Measurements from ENCODE around the gene DSCAML1.

The DSCAML1 gene

GRCh38 chr11:117606790-117607189 is 190.2 kb downstream of the DSCAML1 start:
- TF ChIP-seq ZNF8 (CRISPR knock-in tag; IDR thresholded peaks at IDR 0.05) (no peak), TSHZ2 (CRISPR knock-in tag; IDR thresholded peaks at IDR 0.05) (no peak), ZNF565 (CRISPR knock-in tag; conservative IDR thresholded peaks at IDR 0.05; ENCODE audit: low read depth) (no peak), ZFP3 (CRISPR knock-in tag; IDR thresholded peaks at IDR 0.05) (no peak), CREB5 (CRISPR knock-in tag; IDR thresholded peaks at IDR 0.05; ENCODE audit: low read depth) (no peak), TCF4 (CRISPR knock-in tag; IDR thresholded peaks at IDR 0.05; ENCODE audit: borderline replicate concordance) (no peak), ZFP30 (CRISPR knock-in tag; IDR thresholded peaks at IDR 0.05) (no peak), RARB (CRISPR knock-in tag; IDR thresholded peaks at IDR 0.05) (no peak), ZC3H10 (CRISPR knock-in tag; IDR thresholded peaks at IDR 0.05) (no peak), CSDC2 (CRISPR knock-in tag; IDR thresholded peaks at IDR 0.05) (no peak), ZNF70 (CRISPR knock-in tag; IDR thresholded peaks at IDR 0.05) (no peak), ESRRG (CRISPR knock-in tag; IDR thresholded peaks at IDR 0.05) (no peak), POU6F1 (CRISPR knock-in tag; IDR thresholded peaks at IDR 0.05; ENCODE audit: borderline replicate concordance, low read depth) (no peak), ISL1 (CRISPR knock-in tag; IDR thresholded peaks at IDR 0.05) (no peak)
- TF ChIP-seq, protein P1, sequence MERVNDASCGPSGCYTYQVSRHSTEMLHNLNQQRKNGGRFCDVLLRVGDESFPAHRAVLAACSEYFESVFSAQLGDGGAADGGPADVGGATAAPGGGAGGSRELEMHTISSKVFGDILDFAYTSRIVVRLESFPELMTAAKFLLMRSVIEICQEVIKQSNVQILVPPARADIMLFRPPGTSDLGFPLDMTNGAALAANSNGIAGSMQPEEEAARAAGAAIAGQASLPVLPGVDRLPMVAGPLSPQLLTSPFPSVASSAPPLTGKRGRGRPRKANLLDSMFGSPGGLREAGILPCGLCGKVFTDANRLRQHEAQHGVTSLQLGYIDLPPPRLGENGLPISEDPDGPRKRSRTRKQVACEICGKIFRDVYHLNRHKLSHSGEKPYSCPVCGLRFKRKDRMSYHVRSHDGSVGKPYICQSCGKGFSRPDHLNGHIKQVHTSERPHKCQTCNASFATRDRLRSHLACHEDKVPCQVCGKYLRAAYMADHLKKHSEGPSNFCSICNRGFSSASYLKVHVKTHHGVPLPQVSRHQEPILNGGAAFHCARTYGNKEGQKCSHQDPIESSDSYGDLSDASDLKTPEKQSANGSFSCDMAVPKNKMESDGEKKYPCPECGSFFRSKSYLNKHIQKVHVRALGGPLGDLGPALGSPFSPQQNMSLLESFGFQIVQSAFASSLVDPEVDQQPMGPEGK (CRISPR knock-in tag; IDR thresholded peaks at IDR 0.05; ENCODE audit: borderline replicate concordance): no peak
- TF ChIP-seq, protein P2, sequence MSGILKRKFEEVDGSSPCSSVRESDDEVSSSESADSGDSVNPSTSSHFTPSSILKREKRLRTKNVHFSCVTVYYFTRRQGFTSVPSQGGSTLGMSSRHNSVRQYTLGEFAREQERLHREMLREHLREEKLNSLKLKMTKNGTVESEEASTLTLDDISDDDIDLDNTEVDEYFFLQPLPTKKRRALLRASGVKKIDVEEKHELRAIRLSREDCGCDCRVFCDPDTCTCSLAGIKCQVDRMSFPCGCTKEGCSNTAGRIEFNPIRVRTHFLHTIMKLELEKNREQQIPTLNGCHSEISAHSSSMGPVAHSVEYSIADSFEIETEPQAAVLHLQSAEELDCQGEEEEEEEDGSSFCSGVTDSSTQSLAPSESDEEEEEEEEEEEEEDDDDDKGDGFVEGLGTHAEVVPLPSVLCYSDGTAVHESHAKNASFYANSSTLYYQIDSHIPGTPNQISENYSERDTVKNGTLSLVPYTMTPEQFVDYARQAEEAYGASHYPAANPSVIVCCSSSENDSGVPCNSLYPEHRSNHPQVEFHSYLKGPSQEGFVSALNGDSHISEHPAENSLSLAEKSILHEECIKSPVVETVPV (CRISPR knock-in tag; IDR thresholded peaks at IDR 0.05): no peak
- ATAC-seq: no peak

DNA sequence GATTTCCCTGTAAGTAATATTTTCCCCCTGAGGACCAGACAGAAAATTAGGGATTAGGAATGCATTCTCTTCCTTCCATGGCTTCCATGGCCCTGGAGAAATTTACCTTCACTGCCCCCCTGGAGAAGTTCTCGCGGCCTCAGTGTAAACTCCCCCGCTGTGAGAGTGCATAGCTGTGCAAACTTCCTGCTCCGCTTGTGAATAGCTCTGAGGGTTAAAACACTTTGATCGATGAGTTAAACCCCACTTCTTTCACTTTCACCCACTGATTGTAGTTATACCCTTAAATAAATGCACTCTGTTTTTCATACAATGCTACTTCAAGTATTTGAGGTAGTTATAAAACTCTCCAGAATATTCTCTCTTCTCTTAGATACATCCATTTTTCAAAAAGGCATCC is 190.8 kb downstream of the DSCAML1 start:
- ATAC-seq: no peak
- TF ChIP-seq ZFP3 (CRISPR knock-in tag; IDR thresholded peaks at IDR 0.05) (no peak), POU6F1 (CRISPR knock-in tag; IDR thresholded peaks at IDR 0.05; ENCODE audit: borderline replicate concordance, low read depth) (no peak), ARNTL (CRISPR knock-in tag; IDR thresholded peaks at IDR 0.05; ENCODE audit: borderline replicate concordance, low read depth) (no peak), SNAI2 (CRISPR knock-in tag; IDR thresholded peaks at IDR 0.05) (no peak), TSHZ2 (CRISPR knock-in tag; IDR thresholded peaks at IDR 0.05) (no peak), ESRRG (CRISPR knock-in tag; IDR thresholded peaks at IDR 0.05) (no peak), BACH2 (CRISPR knock-in tag; IDR thresholded peaks at IDR 0.05; ENCODE audit: borderline replicate concordance) (no peak), ISL1 (CRISPR knock-in tag; IDR thresholded peaks at IDR 0.05) (no peak)
- TF ChIP-seq, protein P1 (CRISPR knock-in tag; IDR thresholded peaks at IDR 0.05; ENCODE audit: borderline replicate concordance): no peak
- TF ChIP-seq, protein P2 (CRISPR knock-in tag; IDR thresholded peaks at IDR 0.05): no peak

All from SK-N-SH treated with all-trans-retinoic acid at 6 μM for 48 hours (cell line).